DOHH2 (cell line): Measurements from ENCODE around the gene AFG1L.

Experiments
- EZH2phosphoT487 ChIP-seq: fragments of 200-600 bp; sonication (generic); IDR thresholded peaks from 2 replicates; pipeline ENCODE4 v1.6.1; 2017; ENCODE audit warnings: borderline replicate concordance, mild to moderate bottlenecking, antibody characterized with exemption, low read length, moderate library complexity, mixed read lengths
- TF ChIP-seq, protein P1 (sequence below): fragments of 200-600 bp; sonication (generic); IDR thresholded peaks from one replicate; pipeline ENCODE4 v1.5.1; 2014; ENCODE audit warnings: antibody characterized with exemption, mild to moderate bottlenecking, low read depth, low read length; ENCODE audit not compliant: poor library complexity, severe bottlenecking

DNA sequence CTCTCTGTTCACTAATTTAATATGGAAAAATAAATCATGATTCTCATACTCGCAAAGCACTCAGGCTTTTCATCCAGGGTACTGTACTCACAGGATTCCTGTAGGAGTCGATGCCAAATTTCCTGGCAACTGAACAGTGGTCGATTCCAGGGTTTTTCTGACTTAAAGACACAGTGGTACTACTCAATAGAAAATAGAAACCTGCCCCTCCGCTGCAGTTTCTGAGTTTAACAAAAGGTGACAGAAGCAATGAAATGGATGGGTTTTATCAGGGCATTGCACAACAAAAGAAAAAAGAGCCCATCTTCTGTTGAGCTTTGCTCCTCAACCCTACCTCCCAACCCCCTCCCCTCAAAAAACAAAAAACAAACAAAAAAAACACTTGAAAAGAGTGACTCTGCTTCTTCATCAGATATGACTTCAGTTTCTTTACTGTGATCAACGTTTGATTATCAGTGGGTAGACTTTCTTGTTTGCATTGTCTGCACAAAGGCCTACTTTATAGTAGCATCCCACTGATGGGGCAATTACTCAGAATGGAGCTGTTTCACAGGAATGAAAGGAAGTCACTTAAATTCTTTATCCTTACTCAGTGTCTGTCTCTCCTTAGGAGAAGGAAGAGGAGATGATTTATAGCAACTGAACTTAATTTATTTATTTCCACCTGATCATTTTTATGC is 169.7 kb downstream of the AFG1L start:
- TF ChIP-seq, protein P1, sequence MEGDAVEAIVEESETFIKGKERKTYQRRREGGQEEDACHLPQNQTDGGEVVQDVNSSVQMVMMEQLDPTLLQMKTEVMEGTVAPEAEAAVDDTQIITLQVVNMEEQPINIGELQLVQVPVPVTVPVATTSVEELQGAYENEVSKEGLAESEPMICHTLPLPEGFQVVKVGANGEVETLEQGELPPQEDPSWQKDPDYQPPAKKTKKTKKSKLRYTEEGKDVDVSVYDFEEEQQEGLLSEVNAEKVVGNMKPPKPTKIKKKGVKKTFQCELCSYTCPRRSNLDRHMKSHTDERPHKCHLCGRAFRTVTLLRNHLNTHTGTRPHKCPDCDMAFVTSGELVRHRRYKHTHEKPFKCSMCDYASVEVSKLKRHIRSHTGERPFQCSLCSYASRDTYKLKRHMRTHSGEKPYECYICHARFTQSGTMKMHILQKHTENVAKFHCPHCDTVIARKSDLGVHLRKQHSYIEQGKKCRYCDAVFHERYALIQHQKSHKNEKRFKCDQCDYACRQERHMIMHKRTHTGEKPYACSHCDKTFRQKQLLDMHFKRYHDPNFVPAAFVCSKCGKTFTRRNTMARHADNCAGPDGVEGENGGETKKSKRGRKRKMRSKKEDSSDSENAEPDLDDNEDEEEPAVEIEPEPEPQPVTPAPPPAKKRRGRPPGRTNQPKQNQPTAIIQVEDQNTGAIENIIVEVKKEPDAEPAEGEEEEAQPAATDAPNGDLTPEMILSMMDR, result no peak
- TF ChIP-seq EZH2phosphoT487, result no peak
